Rectal smooth muscle tissue (tissue), 1 donor: Measurements from ENCODE around the gene RABGAP1L.
"Not testable (repeated sequence)": the region's sequence is repeated elsewhere in the genome, so short reads cannot be mapped to it uniquely, and the experiment has no call there.

Experiments used
- H3K27ac ChIP-seq: one replicate; pipeline ENCODE4 v1.7.0; 2013; ENCODE audit warnings: low read depth, low read length, inconsistent platforms
- H3K27me3 ChIP-seq: one replicate; pipeline ENCODE4 v1.7.0; 2013; ENCODE audit warnings: low read length; ENCODE audit not compliant: control insufficient read depth, insufficient read depth
- H3K36me3 ChIP-seq: one replicate; pipeline ENCODE4 v1.7.0; 2013; ENCODE audit warnings: low read length; ENCODE audit not compliant: control insufficient read depth, insufficient read depth
- H3K4me1 ChIP-seq: one replicate; pipeline ENCODE4 v1.7.0; 2013; ENCODE audit warnings: low read length; ENCODE audit not compliant: control insufficient read depth, insufficient read depth
- H3K4me3 ChIP-seq: one replicate; pipeline ENCODE4 v1.7.0; 2013; ENCODE audit warnings: low read length
- H3K9ac ChIP-seq: one replicate; pipeline ENCODE4 v1.7.0; 2013; ENCODE audit warnings: low read length

Gene RABGAP1L

GRCh38 chr1:174397261-174397660 lies 237.9 kb downstream of the RABGAP1L start:
- H3K27ac ChIP-seq = no peak overlapping the region
- H3K9ac ChIP-seq = no peak overlapping the region
- H3K4me3 ChIP-seq = no peak overlapping the region
- no peaks in the 10 kb centered on the region for H3K36me3 ChIP-seq
- H3K27me3 ChIP-seq = no peaks in the 10 kb centered on the region
- no peaks in the 10 kb centered on the region for H3K4me1 ChIP-seq

DNA sequence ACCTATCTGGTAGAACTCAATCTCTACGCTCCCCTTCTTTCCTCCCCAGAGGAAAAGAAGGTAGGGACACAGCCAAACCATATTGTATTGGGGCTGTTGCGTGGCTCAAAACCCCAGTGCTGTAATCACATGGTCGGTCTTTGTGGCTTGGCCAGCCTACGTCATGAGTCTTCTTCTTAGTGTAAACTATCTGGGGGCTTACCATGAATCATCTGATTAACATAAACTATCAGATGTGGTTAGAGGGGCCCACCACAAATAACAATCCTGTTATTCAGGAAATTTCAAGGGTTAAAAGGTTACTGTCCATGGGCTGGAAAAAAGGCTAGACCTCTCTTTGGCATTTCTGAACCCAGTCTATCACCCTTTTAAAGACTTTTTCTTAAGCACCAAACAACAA lies 238.9 kb downstream of the RABGAP1L start:
- Histone ChIP-seq H3K4me1 (no peaks in the 10 kb centered on the region), H3K9ac (no peak overlapping the region), H3K36me3 (no peaks in the 10 kb centered on the region), H3K4me3 (no peak overlapping the region), H3K27ac (no peak overlapping the region), H3K27me3 (no peaks in the 10 kb centered on the region)

GRCh38 chr1:174399211-174399610 lies 239.9 kb downstream of the RABGAP1L start:
- Histone ChIP-seq H3K9ac (no peak overlapping the region), H3K4me3 (no peak overlapping the region), H3K36me3 (no peaks in the 10 kb centered on the region), H3K27me3 (no peaks in the 10 kb centered on the region), H3K27ac (no peak overlapping the region), H3K4me1 (no peaks in the 10 kb centered on the region)

DNA sequence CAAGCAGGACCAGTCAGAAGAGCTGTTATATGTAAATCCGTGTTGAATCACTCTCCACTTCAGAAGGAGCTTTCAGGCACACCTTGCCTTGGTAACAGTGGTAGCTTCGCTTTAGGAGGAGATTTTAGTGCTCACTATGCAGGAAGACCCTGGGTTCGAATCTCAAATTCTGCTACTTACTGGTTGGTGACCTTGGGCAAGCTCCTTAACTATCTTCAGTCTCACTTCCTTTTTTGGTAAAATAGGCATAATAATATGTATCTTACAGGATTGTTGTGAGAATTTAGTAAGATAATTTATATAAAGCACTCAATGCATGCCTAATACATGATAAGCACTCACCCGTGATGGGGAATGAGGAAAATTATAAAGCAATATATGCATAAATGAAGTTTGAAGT lies 241.8 kb downstream of the RABGAP1L start:
- Histone ChIP-seq H3K4me1 (no peaks in the 10 kb centered on the region), H3K9ac (no peak overlapping the region)

GRCh38 chr1:174405219-174405618 lies 245.9 kb downstream of the RABGAP1L start:
- Histone ChIP-seq H3K4me3 (no peak overlapping the region), H3K27ac (no peak overlapping the region), H3K4me1 (no peaks in the 10 kb centered on the region), H3K9ac (no peak overlapping the region), H3K36me3 (no peaks in the 10 kb centered on the region), H3K27me3 (no peaks in the 10 kb centered on the region)

More for the DNA sequence above, 241.8 kb downstream of the RABGAP1L start:
- Histone ChIP-seq H3K27ac (no peak overlapping the region), H3K4me3 (no peak overlapping the region), H3K36me3 (no peaks in the 10 kb centered on the region), H3K27me3 (no peaks in the 10 kb centered on the region)

DNA sequence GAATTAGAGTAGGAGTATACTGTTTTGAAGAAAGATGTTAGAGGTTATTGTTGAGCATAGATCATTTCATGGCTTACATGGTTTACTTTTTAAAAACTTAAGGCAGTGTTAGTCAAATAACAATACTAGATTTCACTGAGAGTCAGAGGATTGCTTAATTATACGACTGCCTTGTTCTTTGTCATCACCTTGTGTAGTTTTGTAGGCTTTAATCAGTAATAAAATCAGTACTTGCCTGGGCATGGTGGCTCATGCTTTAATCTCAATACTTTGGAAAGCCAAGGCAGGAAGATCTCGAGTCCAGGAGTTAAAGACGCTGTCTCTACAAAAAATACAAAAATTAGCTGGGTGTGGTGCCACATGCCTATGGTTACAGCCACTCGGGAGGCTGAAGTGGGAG lies 247.1 kb downstream of the RABGAP1L start:
- H3K4me3 ChIP-seq = no peak overlapping the region
- no peaks in the 10 kb centered on the region for H3K36me3 ChIP-seq
- H3K9ac ChIP-seq = no peak overlapping the region
- no peaks in the 10 kb centered on the region for H3K27me3 ChIP-seq
- H3K27ac ChIP-seq = no peak overlapping the region
- no peaks in the 10 kb centered on the region for H3K4me1 ChIP-seq

GRCh38 chr1:174407665-174408064 lies 248.3 kb downstream of the RABGAP1L start:
- Histone ChIP-seq H3K27ac (no peak overlapping the region), H3K4me3 (no peak overlapping the region), H3K9ac (no peak overlapping the region), H3K4me1 (no peaks in the 10 kb centered on the region), H3K36me3 (no peaks in the 10 kb centered on the region), H3K27me3 (no peaks in the 10 kb centered on the region)

GRCh38 chr1:174408146-174408545 lies 248.8 kb downstream of the RABGAP1L start:
- Histone ChIP-seq H3K36me3 (no peaks in the 10 kb centered on the region), H3K4me1 (no peaks in the 10 kb centered on the region), H3K27ac (no peak overlapping the region), H3K4me3 (no peak overlapping the region), H3K9ac (no peak overlapping the region), H3K27me3 (no peaks in the 10 kb centered on the region)

- not testable (repeated sequence) for H3K4me1 ChIP-seq, H3K36me3 ChIP-seq, H3K4me3 ChIP-seq, H3K27me3 ChIP-seq, H3K27ac ChIP-seq, H3K9ac ChIP-seq
Observed at GRCh38 chr1:174409801-174410200, 250.5 kb downstream of the RABGAP1L start.

- no peak overlapping the region for H3K9ac ChIP-seq
- no peak overlapping the region for H3K27ac ChIP-seq
- no peaks in the 10 kb centered on the region for H3K27me3 ChIP-seq
- H3K4me3 ChIP-seq = no peak overlapping the region
- H3K4me1 ChIP-seq = no peaks in the 10 kb centered on the region
- no peaks in the 10 kb centered on the region for H3K36me3 ChIP-seq
Observed at GRCh38 chr1:174413632-174414031, 254.3 kb downstream of the RABGAP1L start.

DNA sequence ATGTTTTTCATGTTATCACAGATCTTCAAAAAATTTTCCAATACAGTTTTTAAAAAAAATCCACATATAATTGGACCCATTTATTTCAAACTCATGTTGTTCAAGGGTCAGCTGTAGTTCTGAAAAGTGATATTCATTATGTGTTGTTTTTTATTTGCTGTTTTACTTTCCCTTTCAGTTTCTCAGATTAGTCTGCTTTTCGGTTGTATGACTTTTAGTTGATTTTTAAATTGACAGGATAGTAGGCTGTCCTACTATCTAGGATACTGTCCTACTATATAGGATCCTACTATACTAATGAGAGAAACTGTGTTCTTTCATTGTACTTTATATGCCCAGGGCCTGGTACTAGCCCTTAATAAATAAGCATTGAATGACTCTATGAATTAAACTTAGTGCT lies 254.9 kb downstream of the RABGAP1L start:
- H3K4me1 ChIP-seq = no peaks in the 10 kb centered on the region
- H3K27ac ChIP-seq = no peak overlapping the region
- no peak overlapping the region for H3K9ac ChIP-seq
- H3K27me3 ChIP-seq = no peaks in the 10 kb centered on the region
- H3K36me3 ChIP-seq = no peaks in the 10 kb centered on the region
- H3K4me3 ChIP-seq = no peak overlapping the region

GRCh38 chr1:174415506-174415905 lies 256.2 kb downstream of the RABGAP1L start:
- H3K9ac ChIP-seq = no peak overlapping the region
- H3K36me3 ChIP-seq = no peaks in the 10 kb centered on the region
- no peak overlapping the region for H3K4me3 ChIP-seq

DNA sequence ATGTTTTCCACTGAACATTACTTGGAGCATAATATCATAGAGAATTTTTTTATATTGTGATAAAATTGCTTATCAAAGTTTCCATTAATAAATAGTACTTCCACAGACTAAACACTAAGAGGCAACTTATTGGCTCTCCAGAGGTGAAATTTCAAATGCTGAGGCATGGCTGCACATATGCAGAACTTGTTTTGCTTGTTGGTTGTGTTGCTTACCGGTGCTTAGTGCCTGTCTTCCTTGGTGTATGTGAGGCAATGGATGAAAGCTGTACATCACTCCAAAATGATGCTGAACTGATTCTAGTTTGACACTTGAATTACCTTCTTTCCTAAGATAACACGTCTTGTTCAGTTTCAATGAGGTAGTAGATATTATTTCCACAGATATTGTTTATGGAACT lies 258.6 kb downstream of the RABGAP1L start:
- H3K27me3 ChIP-seq = no peaks in the 10 kb centered on the region
- no peaks in the 10 kb centered on the region for H3K36me3 ChIP-seq
- no peaks in the 10 kb centered on the region for H3K4me1 ChIP-seq
- no peak overlapping the region for H3K27ac ChIP-seq
- H3K9ac ChIP-seq = no peak overlapping the region
- no peak overlapping the region for H3K4me3 ChIP-seq

More at GRCh38 chr1:174415506-174415905, 256.2 kb downstream of the RABGAP1L start:
- Histone ChIP-seq H3K27ac (no peak overlapping the region), H3K4me1 (no peaks in the 10 kb centered on the region), H3K27me3 (no peaks in the 10 kb centered on the region)
